ENCODE data around the gene CRK.

GRCh38 chr17:1454541-1454940, 1.5 kb downstream of the CRK start:
- TF ChIP-seq, protein P1, sequence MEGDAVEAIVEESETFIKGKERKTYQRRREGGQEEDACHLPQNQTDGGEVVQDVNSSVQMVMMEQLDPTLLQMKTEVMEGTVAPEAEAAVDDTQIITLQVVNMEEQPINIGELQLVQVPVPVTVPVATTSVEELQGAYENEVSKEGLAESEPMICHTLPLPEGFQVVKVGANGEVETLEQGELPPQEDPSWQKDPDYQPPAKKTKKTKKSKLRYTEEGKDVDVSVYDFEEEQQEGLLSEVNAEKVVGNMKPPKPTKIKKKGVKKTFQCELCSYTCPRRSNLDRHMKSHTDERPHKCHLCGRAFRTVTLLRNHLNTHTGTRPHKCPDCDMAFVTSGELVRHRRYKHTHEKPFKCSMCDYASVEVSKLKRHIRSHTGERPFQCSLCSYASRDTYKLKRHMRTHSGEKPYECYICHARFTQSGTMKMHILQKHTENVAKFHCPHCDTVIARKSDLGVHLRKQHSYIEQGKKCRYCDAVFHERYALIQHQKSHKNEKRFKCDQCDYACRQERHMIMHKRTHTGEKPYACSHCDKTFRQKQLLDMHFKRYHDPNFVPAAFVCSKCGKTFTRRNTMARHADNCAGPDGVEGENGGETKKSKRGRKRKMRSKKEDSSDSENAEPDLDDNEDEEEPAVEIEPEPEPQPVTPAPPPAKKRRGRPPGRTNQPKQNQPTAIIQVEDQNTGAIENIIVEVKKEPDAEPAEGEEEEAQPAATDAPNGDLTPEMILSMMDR (conservative IDR thresholded peaks at IDR 0.05 in 1 of 2, IDR thresholded peaks at IDR 0.05 in 1 of 2; ENCODE audit: low read depth in 1 of 2, low read length in 2 of 2), result no peak
- no peak for TF ChIP-seq EZH2 (IDR thresholded peaks at IDR 0.05; ENCODE audit: low read length, missing control alignments)

Data from fibroblast of lung (primary cell).